Measurements from ENCODE around the gene NTRK3.

NTRK3 gene

GRCh38 chr15:88257311-88258092, 963 bp upstream of the NTRK3 start:
- DNase-seq: peak; percentile 24

GRCh38 chr15:88255484-88256278, 858 bp downstream of the NTRK3 start:
- DNase-seq: no peak

DNA sequence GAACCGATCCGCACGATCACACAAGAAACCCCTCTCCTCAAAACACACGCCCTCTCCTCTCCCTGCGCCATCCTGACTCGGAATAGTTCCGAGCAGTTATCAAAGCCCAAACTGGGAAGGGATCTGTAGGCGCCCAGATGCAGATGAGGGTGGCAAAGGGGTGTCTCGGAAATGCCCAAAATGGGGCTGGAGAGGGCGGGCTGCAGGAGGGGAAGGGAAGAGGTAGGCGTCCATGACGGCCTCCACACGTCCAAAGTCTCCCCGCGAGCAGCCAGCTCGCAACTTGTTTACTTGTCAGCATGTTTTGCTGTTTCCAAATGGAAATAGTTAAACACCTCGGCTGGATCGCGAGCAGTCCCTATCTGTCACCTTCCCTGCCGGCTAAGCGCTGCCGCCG, 1.5 kb downstream of the NTRK3 start:
- DNase-seq: no peak

- no peak for DNase-seq
Measured at GRCh38 chr15:88252441-88252840, 4.1 kb downstream of the NTRK3 start.

DNA sequence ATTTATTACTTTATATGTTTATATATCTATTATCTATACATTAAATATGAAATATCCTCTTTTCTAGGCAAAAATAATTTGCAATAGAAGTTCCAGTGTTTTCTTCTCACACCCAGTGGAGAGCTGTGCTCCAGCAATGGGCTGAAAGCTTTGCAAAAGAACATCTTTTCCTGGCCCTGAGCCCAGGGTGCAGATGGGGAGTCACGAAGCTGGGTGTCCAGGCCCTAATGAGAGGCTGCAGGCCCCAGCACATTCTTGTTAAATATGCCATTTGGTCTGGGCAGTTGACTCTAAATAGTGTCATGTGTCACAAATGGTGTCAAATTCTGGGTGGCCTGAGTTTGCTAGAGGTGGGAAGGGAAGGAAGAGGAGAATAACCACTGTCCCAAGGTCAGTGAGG, 5.7 kb downstream of the NTRK3 start:
- peak; percentile 30 for DNase-seq

DNA sequence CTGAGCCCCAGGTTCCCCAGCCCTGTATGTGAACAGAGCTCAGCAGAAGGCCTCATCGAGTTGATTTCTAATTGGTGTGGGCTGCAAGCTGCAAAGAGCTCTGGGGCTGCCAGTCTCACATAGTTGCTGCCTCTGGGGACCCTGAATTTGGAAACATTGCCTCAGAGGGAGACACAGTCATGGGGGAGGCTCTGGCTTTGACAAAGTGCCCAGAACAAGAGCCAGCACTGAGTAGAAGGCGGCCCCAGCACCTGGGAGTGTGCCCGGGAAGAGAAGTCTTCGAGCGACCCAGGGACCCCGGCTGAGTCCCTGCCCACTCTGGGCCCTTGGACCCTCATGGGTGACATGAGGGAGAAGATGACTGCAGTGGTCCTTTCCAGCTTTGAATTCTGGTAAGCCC, 7.3 kb downstream of the NTRK3 start:
- peak; percentile 18 for DNase-seq

DNA sequence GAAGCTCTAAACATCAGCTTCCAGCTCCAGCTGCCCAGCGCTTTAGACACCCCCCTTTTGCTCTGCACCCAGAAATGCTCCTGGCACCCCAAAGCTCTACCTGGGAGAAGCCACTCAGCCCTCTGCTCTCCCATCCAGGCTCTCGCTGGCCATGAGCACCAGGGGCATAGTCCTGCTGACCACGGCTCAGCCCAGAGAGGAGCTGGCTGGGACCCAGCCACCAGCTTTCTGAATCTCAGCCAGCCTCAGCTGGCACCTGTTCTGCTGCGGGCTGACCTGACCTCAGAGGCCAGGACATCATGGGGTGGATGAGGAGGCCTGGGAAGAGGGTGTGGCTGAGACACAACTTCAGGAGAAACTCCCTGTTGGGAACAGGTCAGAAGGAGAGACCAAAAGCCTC, 8.6 kb downstream of the NTRK3 start:
- no peak for DNase-seq

DNA sequence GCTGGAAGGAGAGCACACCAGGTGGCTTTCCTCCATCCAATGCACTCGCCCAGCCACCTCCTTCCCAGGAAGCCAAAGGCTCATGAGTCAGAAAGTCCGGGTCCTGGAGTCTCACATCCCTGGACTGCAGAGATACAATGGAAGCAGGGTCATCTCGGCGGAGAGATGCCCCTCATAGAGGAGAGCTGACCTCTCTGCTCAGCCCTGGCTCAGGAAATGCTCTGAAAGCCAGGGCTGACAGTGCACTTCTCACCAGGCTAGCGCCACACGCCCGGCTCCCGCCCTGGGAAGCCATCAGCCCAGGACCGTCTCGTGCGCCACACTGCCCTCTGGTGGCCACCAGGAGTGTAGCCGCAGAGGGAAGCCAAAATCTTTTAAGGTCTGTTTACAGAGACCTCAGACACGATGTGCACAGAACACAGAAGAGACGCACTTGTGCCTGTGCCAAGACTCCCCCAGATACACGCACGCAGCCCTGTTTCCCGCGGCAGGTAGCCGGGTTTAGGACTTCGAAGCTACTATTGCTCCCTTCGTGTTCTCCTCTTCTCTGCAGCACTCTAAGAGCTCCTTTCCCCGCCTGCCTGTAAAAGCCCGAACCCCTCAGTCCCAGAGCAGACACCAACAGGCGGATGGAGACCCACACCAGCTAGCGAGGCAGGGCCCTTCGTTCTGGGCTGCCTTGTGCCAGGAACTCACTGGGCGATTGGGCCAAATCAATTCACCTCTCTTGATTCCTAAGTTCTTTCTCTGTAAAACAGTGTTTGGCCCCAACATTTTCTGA, 9.7 kb downstream of the NTRK3 start:
- peak; percentile 55 for DNase-seq

DNA sequence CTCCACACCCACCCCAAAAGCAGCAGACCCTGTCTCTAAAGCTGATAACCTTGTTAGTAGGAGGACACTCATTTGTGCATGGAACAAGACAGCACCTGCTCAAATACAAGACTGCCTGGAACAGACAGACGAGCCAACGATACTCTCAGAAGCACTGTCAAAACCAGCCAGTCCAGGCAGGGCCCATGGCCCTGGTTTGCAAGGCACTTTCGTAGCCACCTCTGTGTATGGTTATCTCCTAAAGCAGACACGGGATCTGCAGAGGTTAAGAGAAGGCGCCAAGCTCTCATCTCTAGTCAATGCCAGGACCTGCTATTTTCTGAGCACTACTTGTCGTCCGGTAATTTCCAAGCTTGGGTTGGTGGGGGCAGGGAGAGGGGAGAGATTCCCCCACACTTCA, 10.5 kb downstream of the NTRK3 start:
- DNase-seq: no peak

DNA sequence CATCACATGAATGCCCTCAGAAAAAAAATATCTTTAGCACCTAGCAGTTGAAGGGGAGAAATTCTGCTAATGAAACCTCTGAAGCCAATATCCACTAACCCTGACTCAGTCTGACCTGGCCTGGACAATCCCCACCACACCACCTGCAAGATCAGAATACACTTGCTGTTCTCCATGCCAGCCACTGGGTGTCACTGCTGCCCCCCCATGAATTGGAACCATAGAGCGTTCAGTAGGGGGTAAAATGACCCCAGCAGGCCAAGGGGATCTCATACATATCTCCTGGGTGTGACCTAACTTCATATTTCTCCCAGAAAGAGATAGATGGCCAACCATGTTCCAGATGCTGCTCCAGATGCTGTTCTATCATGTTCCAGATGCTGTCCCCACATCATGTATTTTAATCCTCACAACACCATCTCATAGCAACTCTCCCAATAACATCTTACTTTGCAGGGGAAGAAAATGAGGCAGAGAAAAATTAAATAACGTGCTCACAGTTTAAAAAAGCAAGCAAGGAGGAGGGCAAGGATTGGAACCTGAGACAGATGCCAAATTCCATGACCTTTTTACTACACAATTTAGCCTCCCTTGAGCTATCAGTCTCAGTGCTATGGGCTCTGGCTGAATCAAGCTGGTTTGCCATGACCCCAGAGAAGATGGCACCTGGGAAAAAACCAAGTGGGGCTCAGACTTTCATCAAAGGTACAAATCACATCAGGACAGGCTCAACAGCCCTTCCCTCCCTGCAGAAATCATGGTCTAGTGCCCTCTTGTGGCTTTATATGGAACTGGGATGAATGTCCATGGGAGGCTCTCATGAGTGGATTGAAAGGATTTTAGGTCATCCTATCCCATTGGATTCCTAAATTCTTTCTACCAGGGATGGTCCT, 12.4 kb downstream of the NTRK3 start:
- DNase-seq: peak; percentile 24

DNA sequence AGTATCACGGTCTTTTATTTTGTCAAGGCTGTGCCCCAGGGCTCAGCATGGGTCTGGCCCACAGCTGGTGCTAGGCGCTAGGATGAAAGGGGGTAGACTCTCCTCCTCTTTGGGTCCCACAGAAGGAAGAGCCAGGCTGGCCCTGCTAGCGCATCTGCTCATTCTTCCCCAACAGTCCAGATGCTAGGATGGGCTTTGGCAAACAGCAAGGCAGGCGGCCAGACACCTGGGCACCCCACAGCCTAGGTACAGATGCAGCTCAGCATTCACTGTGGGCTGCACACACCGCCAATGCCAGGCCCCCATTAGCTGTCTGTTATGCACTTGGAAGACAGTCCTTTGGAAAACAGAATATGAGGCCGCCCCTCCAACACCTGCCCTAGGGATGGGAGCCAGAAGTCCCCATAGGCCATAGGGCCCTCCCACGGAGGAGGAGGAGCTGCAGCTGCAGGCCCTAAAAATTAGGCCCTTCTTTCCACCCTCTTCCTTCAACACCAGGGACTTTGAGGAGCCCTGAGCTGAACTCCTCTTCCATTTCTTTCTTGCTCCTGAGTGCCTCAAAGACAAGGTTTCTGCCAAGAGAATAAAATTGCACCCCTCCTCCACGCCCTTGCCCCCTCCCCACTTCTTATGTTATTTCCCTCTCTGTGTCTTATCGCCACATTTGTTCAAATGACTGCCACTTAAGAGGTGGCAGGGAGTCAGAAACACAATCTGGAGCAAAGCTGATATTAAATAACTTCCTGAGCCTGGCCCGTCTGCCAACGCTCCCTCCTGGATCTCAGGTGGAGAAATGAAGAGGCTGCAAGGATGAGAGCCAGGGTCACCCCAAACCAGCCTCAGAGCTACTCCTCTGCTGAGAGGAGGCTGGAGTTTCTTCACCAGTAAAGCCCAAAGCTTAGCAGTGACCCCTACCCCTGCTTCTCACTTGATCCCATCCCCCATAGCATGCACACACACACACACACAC, 13.7 kb downstream of the NTRK3 start:
- no peak for DNase-seq

DNA sequence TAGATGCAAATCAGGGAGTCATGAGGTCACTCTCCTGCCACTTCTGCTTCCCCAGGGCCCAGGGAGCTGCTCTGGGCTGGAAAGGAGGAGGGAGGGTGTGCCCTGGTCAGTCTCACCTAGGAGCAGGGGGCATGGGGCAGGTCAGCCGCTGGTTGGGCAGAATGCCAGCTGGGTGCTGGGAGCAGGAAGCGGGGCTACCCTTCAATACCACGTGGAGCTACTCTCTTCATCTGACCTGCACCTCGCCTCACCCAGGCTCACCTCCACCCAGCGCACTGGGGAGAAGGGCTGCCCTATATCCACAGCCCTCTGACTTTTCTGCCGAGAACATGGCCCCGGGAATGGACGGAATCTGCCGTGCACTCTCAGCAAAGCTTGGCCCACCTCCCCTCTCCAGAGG, 15.1 kb downstream of the NTRK3 start:
- DNase-seq: no peak

GRCh38 chr15:88241060-88241459, 15.5 kb downstream of the NTRK3 start:
- DNase-seq: no peak

- DNase-seq: no peak
Measured at GRCh38 chr15:88239594-88239993, 16.9 kb downstream of the NTRK3 start.

GRCh38 chr15:88238618-88239430, 17.7 kb downstream of the NTRK3 start:
- no peak for DNase-seq

DNA sequence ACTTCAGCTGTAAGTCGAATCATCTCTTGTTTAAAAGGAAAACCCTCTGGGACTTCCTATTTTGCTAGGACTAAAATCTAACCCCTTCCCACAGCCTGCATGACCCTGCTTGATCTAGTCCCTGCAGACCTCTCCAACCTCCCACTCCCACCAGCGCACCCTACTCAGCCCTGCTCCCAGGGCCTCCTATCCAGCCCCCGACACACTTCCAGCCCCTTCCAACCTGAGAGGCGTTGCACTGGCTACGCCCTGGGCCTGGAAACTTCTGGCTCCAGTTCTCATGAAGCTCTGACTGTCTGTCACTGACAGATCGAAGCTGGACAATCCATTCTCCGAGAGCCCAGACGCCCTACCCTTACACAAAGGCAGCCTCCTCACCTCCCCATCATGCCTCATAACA, 21.8 kb downstream of the NTRK3 start:
- no peak for DNase-seq

- DNase-seq: no peak
Measured at GRCh38 chr15:88233921-88234320, 22.6 kb downstream of the NTRK3 start.

DNA sequence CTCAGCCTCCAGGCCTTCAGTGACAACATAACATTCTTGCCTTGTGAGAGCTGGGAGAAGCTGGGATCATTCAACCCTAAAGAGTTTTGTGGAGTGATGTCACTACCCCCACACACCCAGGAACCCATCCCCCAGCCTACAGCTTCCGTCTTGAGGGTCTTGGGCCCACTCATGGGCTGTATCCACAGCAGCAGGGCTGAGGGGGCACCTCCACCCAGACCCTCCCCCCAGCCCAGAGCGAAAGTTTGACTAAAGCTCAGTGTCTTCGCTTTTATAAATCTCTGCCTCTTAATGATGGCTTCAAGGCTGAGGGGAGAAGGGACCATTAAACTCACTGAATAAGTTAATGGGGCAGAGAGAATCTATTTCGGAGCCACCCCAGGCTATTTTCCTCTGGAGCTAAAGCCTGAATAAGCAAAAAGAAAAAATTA, 23.8 kb downstream of the NTRK3 start:
- no peak for DNase-seq

GRCh38 chr15:88231909-88232644, 24.5 kb downstream of the NTRK3 start:
- DNase-seq: no peak

DNA sequence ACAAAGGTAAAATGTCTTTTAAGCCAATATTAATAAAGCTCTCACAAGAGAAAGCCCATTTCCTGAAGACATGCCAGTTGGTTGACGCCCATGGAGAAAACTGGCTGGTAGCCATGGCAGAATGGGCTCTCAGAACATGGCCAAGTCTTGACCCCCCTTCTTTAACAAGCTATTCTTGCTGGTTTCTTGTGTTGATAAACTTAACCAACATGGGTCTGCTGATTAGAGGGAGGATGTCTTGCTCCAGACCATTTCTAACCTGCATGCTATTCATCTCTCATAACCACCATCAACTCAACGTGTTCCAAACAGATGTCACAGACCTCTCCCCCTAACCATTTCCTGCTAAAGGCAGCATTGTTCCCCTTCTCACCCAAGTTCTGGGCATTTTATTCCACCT, 25.7 kb downstream of the NTRK3 start:
- DNase-seq: no peak
